IPS-18a (cell line): ENCODE results near the gene TCP10L.

Experiments
- H3K27ac ChIP-seq: one replicate; pipeline ENCODE4 v1.5.1; 2013; ENCODE audit warnings: low read length
- H3K27me3 ChIP-seq: one replicate; pipeline ENCODE4 v1.6.1; 2013; ENCODE audit warnings: mild to moderate bottlenecking, low read length; ENCODE audit not compliant: control insufficient read depth, insufficient read depth
- H3K36me3 ChIP-seq: one replicate; pipeline ENCODE4 v1.6.1; 2013; ENCODE audit warnings: low read depth, low read length; ENCODE audit not compliant: control insufficient read depth
- H3K4me1 ChIP-seq: one replicate; pipeline ENCODE4 v1.6.1; 2013; ENCODE audit warnings: low read depth, low read length; ENCODE audit not compliant: control insufficient read depth
- H3K4me3 ChIP-seq: one replicate; pipeline ENCODE4 v1.5.1; 2013; ENCODE audit warnings: low read length
- H3K9ac ChIP-seq: one replicate; pipeline ENCODE4 v1.6.1; 2013; ENCODE audit warnings: mild to moderate bottlenecking, low read length, moderate library complexity
- H3K9me3 ChIP-seq: one replicate; pipeline ENCODE4 v1.6.1; 2013; ENCODE audit warnings: low read depth, low read length; ENCODE audit not compliant: control insufficient read depth

TCP10L gene

GRCh38 chr21:32603131-32603530 is 17.8 kb upstream of the TCP10L start:
- H3K36me3 ChIP-seq: peaks cover 64% of the 10 kb centered on the region
- no peak overlapping the region for H3K9ac ChIP-seq
- H3K4me3 ChIP-seq: peak overlapping the region; percentile 52
- H3K9me3 ChIP-seq: no peaks in the 10 kb centered on the region
- peaks cover 49% of the 10 kb centered on the region for H3K4me1 ChIP-seq
- H3K27ac ChIP-seq: no peak overlapping the region
- H3K27me3 ChIP-seq: no peaks in the 10 kb centered on the region

GRCh38 chr21:32602099-32602498 is 16.8 kb upstream of the TCP10L start:
- H3K9me3 ChIP-seq: no peaks in the 10 kb centered on the region
- H3K27me3 ChIP-seq: no peaks in the 10 kb centered on the region
- no peak overlapping the region for H3K9ac ChIP-seq
- no peak overlapping the region for H3K4me3 ChIP-seq
- peaks cover 56% of the 10 kb centered on the region for H3K36me3 ChIP-seq
- H3K4me1 ChIP-seq: peaks cover 49% of the 10 kb centered on the region
- no peak overlapping the region for H3K27ac ChIP-seq

- Histone ChIP-seq H3K9me3 (no peaks in the 10 kb centered on the region), H3K4me1 (peaks cover 31% of the 10 kb centered on the region), H3K27me3 (no peaks in the 10 kb centered on the region), H3K9ac (no peak overlapping the region), H3K4me3 (no peak overlapping the region), H3K36me3 (peaks cover 46% of the 10 kb centered on the region), H3K27ac (no peak overlapping the region)
Measured at GRCh38 chr21:32599526-32599925, 14.2 kb upstream of the TCP10L start.

GRCh38 chr21:32599091-32599490 is 13.8 kb upstream of the TCP10L start:
- Histone ChIP-seq H3K9ac (no peak overlapping the region), H3K4me1 (peaks cover 27% of the 10 kb centered on the region), H3K36me3 (peaks cover 46% of the 10 kb centered on the region), H3K27ac (no peak overlapping the region), H3K27me3 (no peaks in the 10 kb centered on the region), H3K4me3 (no peak overlapping the region), H3K9me3 (no peaks in the 10 kb centered on the region)

GRCh38 chr21:32597205-32597604 is 11.9 kb upstream of the TCP10L start:
- H3K36me3 ChIP-seq: peaks cover 31% of the 10 kb centered on the region
- H3K9ac ChIP-seq: no peak overlapping the region
- no peaks in the 10 kb centered on the region for H3K9me3 ChIP-seq
- H3K4me3 ChIP-seq: no peak overlapping the region
- peaks cover 15% of the 10 kb centered on the region for H3K4me1 ChIP-seq
- H3K27me3 ChIP-seq: no peaks in the 10 kb centered on the region
- no peak overlapping the region for H3K27ac ChIP-seq

- Histone ChIP-seq H3K9ac (no peak overlapping the region), H3K27me3 (no peaks in the 10 kb centered on the region), H3K27ac (no peak overlapping the region), H3K4me1 (peaks cover 10% of the 10 kb centered on the region), H3K36me3 (peaks cover 24% of the 10 kb centered on the region), H3K9me3 (no peaks in the 10 kb centered on the region), H3K4me3 (no peak overlapping the region)
Measured at GRCh38 chr21:32595431-32595830, 10.1 kb upstream of the TCP10L start.

- Histone ChIP-seq H3K9ac (no peak overlapping the region), H3K27me3 (no peaks in the 10 kb centered on the region), H3K36me3 (peaks cover 7% of the 10 kb centered on the region), H3K27ac (no peak overlapping the region), H3K9me3 (no peaks in the 10 kb centered on the region), H3K4me3 (no peak overlapping the region), H3K4me1 (no peaks in the 10 kb centered on the region)
Measured at GRCh38 chr21:32593690-32594089, 8.4 kb upstream of the TCP10L start.

GRCh38 chr21:32592929-32593502 is 7.7 kb upstream of the TCP10L start:
- no peak overlapping the region for H3K4me3 ChIP-seq
- H3K27ac ChIP-seq: no peak overlapping the region
- H3K9ac ChIP-seq: no peak overlapping the region
- H3K36me3 ChIP-seq: peaks cover 3% of the 10 kb centered on the region
- no peaks in the 10 kb centered on the region for H3K9me3 ChIP-seq
- H3K4me1 ChIP-seq: no peaks in the 10 kb centered on the region
- H3K27me3 ChIP-seq: no peaks in the 10 kb centered on the region

- H3K9ac ChIP-seq: no peak overlapping the region
- H3K4me1 ChIP-seq: no peaks in the 10 kb centered on the region
- H3K9me3 ChIP-seq: no peaks in the 10 kb centered on the region
- H3K4me3 ChIP-seq: no peak overlapping the region
- no peak overlapping the region for H3K27ac ChIP-seq
- H3K36me3 ChIP-seq: no peaks in the 10 kb centered on the region
- H3K27me3 ChIP-seq: no peaks in the 10 kb centered on the region
Measured at GRCh38 chr21:32590130-32590529, 4.8 kb upstream of the TCP10L start.

GRCh38 chr21:32587651-32588050 is 2.3 kb upstream of the TCP10L start:
- Histone ChIP-seq H3K4me3 (no peak overlapping the region), H3K27ac (no peak overlapping the region), H3K9me3 (no peaks in the 10 kb centered on the region), H3K9ac (no peak overlapping the region), H3K4me1 (no peaks in the 10 kb centered on the region), H3K27me3 (no peaks in the 10 kb centered on the region), H3K36me3 (no peaks in the 10 kb centered on the region)

- Histone ChIP-seq H3K27ac (no peak overlapping the region), H3K4me1 (no peaks in the 10 kb centered on the region), H3K9me3 (no peaks in the 10 kb centered on the region), H3K36me3 (no peaks in the 10 kb centered on the region), H3K27me3 (no peaks in the 10 kb centered on the region), H3K9ac (no peak overlapping the region), H3K4me3 (no peak overlapping the region)
Measured at GRCh38 chr21:32587120-32587519, 1.8 kb upstream of the TCP10L start.

GRCh38 chr21:32585970-32586369 is 647 bp upstream of the TCP10L start:
- Histone ChIP-seq H3K9ac (no peak overlapping the region), H3K36me3 (no peaks in the 10 kb centered on the region), H3K4me1 (no peaks in the 10 kb centered on the region), H3K27ac (no peak overlapping the region), H3K9me3 (no peaks in the 10 kb centered on the region), H3K27me3 (no peaks in the 10 kb centered on the region), H3K4me3 (no peak overlapping the region)
